NOMO-1 treated with dmso at 0.1 percent for 144 hours (cell line): ENCODE measurements around the gene ZBTB20.

Experiments
- DNase-seq: peaks from one replicate; lab custom pipeline; 2025; ENCODE audit not compliant: unreplicated experiment; lab: John Stamatoyannopoulos, UW

ZBTB20 gene

DNA sequence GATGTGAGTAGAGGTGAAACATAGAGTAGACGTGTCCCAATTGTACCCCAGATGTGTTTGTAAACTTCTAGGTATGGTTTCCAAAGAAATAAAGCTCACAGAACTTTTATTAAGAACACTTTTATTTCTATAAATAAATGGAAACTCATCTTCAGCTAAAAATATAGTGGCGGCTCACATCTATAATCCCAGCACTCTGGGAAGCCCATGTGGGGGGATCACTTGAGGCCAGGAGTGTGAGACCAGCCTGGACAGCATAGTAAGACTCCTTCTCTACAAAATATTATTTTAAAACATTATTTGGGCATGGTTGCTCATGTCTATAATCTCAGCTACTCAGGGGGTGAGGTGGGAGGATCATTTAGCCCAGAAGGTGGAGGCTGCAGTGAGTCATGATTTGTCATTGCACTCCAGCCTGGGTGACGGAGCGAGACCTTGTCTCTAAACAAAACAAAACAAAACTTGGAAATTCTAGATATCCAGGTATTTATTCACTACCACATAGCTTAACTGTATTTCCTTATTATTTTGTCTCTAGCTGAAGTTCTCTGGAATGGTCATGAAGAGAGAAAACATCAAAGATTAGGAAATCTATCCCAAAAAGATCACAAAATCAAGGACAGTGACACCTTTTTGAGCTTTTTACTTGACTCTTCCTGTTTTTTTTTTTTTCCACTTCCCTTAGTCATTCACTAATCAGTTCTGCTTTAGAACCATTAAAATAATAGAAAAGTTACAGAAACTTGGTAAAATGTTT lies 595.1 kb downstream of the ZBTB20 start:
- DNase-seq: no peak

DNA sequence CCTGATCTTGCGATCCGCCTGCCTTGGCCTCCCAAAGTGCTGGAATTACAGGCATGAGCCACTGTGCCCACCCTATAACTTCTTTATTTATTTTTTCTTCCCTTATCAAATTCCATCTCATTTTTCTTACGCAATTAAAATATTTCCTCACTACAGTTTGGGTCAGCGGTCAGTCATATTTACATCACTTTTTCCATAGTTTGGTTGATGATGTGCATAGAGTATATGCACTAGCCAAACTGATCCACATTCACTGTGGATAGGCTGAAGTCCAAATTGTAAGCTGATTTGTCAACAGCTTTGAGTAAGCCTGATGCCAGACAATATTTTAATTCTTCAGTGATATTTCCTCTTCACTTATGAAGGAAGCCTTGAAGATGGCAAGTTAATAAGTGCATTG lies 596.9 kb downstream of the ZBTB20 start:
- no peak for DNase-seq

- DNase-seq: no peak
Observed at GRCh38 chr3:114545193-114545592, 601.9 kb downstream of the ZBTB20 start.

DNA sequence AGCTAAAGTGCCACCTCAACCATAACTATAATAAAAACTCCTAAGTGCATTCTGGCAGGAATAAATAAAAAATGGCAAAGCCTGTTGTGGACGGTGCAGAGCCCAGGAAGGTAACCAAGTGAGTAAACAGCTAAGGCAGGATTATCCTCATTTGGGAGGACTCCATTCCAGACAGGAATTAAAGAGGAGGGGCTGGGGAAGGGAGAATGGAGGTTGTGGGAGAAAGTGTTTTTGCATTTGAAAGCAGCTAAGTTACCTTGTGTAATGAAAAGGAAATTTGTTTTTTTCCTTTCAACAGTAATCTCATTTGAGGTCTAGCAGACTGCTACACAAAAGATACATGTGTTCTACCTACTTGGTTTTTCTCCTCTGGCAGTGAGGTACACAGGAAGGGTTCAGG lies 604.7 kb downstream of the ZBTB20 start:
- DNase-seq: no peak

- DNase-seq: no peak
Observed at GRCh38 chr3:114539525-114539924, 607.6 kb downstream of the ZBTB20 start.

- DNase-seq: no peak
Observed at GRCh38 chr3:114538211-114538610, 608.9 kb downstream of the ZBTB20 start.

DNA sequence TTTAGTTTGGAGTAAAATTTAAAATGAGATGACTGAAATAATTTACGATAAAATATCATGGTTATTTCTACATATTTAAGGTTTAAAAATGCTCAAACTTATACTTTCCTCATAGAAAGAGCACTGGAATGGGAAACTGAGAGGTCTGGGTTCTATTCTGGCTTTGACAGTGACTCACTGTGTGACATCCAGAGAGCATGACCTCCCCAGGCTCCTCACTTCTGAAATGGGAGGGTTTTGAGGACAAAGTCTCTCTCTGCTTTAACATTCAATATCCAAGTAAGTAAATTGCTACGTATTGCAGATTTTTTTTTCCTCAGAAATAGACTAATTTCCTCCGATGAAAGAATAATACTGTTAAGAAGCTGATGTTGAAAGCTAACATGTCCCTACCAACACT lies 618.6 kb downstream of the ZBTB20 start:
- no peak for DNase-seq

- no peak for DNase-seq
Observed at GRCh38 chr3:114527036-114527644, 619.9 kb downstream of the ZBTB20 start.

GRCh38 chr3:114525278-114525677 lies 621.8 kb downstream of the ZBTB20 start:
- DNase-seq: no peak

GRCh38 chr3:114519415-114519814 lies 627.7 kb downstream of the ZBTB20 start:
- DNase-seq: peak; percentile 19

GRCh38 chr3:114518206-114518808 lies 628.8 kb downstream of the ZBTB20 start:
- no peak for DNase-seq

DNA sequence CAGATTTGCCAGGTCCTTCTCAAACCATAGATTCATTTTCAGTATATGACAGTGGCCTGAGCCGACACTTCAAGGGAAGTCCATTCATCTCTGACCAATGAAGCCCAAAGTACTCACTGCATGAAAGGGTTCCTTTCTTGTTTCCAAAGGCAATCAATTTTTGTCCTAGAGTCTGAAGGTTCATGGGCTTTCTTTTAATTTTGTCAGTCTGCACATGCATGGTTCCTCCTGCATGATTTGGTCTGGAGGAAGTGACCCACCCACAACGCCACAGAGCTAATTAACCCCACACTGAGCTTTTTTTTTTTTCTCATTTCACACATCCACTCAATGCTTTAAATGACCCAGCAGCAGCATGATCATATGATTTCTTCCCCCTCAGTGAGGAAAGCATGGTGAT lies 636.9 kb downstream of the ZBTB20 start:
- DNase-seq: no peak

DNA sequence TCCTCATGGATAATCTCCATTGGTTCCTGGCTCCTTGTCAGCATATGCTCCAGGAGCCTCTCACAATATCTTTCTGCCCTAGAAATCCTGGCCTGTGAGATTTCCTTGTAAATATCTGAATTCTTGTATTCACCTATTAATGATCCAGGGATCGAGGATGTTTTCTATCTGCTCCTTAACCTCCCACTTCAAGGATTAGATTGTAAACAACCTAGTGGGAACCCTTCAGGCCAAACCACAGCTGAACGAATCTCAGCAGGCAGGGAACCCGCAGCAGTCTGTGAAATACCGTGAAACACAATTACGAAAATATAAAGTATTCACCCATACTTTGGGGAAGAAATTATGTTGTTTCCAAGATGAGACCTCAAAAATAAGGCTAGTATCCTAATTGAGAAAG lies 637.3 kb downstream of the ZBTB20 start:
- DNase-seq: no peak

DNA sequence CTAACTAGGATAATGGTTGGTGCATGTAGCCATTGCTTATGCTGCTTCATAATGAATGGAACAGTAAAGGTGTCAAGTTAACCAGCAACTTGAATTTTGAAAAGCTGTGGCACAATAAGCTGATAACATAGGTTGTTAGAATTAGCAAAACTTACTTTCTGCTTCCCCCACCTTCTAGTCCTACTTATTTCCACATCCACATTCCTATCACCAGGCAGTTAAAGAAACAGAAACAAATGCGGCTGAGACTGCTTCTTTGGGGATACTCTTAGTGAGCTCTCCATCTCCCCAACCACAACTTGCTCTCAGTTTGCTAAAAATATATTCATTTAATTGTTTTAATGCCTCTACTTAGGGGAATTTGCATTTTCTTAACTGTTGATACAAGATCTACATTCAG lies 638.1 kb downstream of the ZBTB20 start:
- DNase-seq: no peak

DNA sequence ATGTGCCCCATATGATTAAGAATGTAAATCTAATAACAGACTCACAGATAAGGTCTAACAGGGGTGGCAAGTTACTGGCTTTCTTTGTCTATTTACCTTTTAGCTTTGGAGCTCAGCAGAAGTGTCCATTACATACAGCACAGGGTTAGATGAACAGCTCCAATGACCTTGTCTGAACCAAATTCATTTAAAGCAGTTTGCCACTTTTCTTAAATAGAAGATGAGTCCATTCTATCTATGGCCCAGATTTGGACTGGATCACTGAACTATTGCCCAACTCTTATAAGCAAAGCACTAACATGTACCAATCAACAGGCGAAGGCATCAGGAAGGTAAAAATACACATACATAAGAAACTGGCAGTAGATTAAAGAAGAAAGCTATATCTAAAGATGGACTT lies 638.9 kb downstream of the ZBTB20 start:
- no peak for DNase-seq

DNA sequence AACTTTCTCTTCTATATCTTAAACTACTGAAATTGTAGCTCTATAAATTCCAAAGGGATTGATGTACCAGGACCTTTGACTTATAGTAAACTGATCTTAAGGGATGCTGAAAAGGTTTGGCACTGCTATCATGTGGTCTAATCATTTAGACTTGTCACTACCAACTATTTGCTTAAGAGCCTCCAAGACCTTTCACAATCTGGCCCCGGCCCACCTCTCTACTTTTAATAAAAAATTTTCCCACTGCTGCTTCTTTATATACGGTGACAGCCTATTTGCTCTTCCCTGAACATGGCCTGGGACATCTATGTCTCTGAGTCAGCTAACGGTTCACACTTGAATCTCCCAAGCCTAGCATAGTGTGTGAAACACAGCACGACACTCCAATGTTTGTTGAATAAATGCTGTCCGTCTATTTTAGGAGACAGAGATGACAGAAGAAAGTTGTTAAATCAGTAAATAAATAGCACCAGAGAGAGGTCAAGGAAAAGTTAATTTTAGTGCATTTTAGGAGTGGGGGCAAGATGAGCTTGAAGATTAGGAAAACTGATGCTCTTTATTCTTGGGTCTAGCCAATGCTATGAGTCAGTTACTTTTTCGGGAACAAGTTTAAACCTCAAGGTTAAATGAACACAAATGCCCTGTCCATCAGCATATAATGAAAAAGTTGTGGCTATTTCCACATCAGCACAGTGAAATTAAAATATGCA lies 640.3 kb downstream of the ZBTB20 start:
- no peak for DNase-seq

GRCh38 chr3:114504941-114505628 lies 642.0 kb downstream of the ZBTB20 start:
- no peak for DNase-seq

DNA sequence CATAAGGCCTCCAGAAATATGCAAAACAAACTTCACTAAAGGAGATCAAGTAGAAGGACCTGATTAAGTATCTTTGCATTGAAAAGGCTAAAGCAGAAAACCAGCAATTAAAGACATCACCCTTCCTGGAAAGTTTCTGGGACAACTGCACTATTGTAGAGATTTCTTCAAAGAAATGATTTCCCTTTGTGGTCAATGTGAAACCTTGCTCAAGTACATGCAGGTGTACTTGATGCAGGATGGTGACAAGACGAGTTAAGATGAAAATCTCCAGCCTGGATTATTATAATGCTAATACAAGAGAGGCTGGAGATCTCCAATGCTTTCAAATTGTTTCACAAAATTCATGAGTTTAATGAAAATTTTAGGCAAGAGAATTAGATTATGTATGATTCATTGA lies 644.9 kb downstream of the ZBTB20 start:
- no peak for DNase-seq

DNA sequence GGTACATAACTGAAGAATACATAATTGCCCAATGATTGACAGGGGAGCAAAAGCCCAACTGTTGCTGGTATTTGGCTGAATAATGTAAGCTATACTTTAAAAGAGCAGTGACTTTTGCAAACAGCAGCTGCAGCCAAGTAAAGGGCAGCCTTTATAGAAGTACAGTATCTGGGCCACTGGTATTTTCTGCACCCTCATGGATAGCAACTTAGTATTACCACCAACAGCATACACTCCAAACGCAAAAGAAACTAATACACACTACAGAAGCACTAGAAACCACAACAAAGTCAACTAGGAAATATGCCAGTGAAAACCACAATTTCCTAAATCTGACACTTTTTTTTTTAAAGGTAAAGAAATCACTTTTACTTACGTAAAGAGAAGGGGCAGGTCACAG lies 647.1 kb downstream of the ZBTB20 start:
- no peak for DNase-seq

DNA sequence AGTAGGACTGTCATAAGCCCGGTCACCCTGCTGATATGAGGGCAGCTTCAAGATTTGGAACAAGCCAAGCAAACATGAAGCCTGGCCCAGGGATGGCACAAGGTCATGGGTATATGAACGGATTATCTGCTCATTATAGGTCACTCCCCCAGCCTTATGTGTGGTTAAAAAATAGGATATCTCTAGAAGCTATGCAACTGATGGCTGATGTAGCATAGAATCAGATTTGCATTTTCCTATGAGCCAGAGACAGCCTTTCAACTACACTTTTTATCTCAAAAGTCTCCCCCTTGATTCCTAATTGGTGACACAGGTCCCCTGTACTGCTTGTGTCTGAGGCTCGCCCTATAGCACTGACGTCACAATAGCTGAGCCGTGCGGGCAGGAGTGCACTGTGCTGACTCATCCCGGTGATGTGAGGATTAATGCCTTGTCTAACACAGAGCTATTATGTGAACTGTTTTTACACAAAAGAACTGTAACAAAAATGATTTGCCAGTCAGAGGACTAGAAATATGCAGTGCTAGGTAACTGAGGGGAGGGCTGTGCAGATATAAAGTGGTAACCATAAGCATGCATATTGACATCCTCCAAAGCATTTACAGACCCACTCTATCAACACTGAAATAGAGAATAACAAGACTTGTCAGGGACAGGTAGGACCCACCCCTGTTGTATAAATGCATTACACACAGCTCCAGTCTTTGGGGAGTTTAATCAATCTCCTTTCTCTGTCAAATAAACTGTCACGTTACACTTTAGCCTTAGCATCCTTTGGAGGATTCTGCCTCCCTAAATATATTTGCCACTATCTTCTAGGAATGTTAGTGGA lies 648.3 kb downstream of the ZBTB20 start:
- no peak for DNase-seq
